Activated CD8-positive, alpha-beta T cell treated with anti-CD3 and anti-CD28 coated beads for 36 hours (primary cell): ENCODE measurements around the gene DCDC2. TPM values are rescaled to one million over a fixed set of nuclear protein-coding genes. Genes with fewer than 3 reads are reported as not detected.
"Not testable (repeated sequence)": the region's sequence is repeated elsewhere in the genome, so short reads cannot be mapped to it uniquely, and the experiment has no call there.

Experiments used
- ATAC-seq: fragments of 200-7000 bp; cut with Tn5 transposase; one replicate; pipeline ENCODE4 v1.10.0; 2021; ENCODE audit warnings: mild to moderate bottlenecking, moderate library complexity
- CTCF ChIA-PET: fragments of 350-600 bp; sonication (Branson Sonifier 250); formaldehyde crosslinking; loops from one replicate; lab custom pipeline; 2021; ENCODE audit warnings: antibody characterized with exemption; lab: Charles Lee
- POLR2A ChIA-PET: fragments of 350-600 bp; sonication (Branson Sonifier 250); formaldehyde crosslinking; loops from one replicate; lab custom pipeline; 2021; ENCODE audit warnings: antibody characterized with exemption; lab: Charles Lee
- DNase-seq: peaks from one replicate; pipeline ENCODE4 v3.0.0-alpha.2; 2020
- H3K27ac Mint-ChIP-seq: one replicate; pipeline ENCODE4 v1.8.0; 2021; ENCODE audit warnings: mild to moderate bottlenecking, mixed read lengths
- H3K27me3 Mint-ChIP-seq: one replicate; pipeline ENCODE4 v1.8.0; 2021; ENCODE audit warnings: mixed read lengths
- H3K36me3 Mint-ChIP-seq: one replicate; pipeline ENCODE4 v1.8.0; 2021; ENCODE audit warnings: low read depth, mixed read lengths
- H3K4me1 Mint-ChIP-seq: one replicate; pipeline ENCODE4 v1.8.0; 2021; ENCODE audit warnings: low read depth, mixed read lengths
- H3K4me3 Mint-ChIP-seq: one replicate; pipeline ENCODE4 v1.8.0; 2021; ENCODE audit warnings: mild to moderate bottlenecking, moderate library complexity, mixed read lengths
- H3K9me3 Mint-ChIP-seq: one replicate; pipeline ENCODE4 v1.8.0; 2021; ENCODE audit warnings: mixed read lengths
- CTCF ChIP-seq: fragments of 200-600 bp; IDR thresholded peaks from one replicate; pipeline ENCODE4 v1.8.0; 2022; ENCODE audit warnings: antibody characterized with exemption, mild to moderate bottlenecking
- intact Hi-C: fragments of 100-400 bp; cut with micrococcal nuclease; formaldehyde crosslinking; loops from one replicate; pipeline ENCODE4 v1.10.0; 2022
- total RNA-seq, 2 experiments: library from RNA; stranded (reverse); gene quantifications; one replicate each; pipeline ENCODE4 v1.2.3, GENCODE V29; 2021

Gene DCDC2
- total RNA-seq, 2 experiments from 2014 or later, result not detected

DNA sequence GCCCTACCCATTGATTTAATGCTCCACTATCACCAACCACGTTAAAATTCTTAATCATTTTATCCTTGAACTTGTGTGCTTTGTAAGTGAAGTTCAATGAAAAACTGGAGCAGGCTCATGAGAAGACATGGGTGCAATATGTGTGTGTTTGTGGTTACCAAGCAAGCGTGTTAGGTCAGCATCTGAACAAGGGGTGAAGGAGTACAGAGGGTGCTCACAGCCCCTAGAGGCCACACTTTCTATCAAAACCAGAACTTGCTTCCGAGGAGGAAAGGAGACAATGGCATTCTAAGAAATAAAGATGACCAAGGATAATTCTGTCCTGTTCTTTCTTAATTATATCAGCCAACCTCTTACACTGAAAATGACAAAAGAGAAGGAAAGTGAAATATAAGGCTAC is 138.2 kb downstream of the DCDC2 start:
- DNase-seq (no peak), ATAC-seq (no peak)
- Mint-ChIP-seq H3K9me3 (no peaks in the 10 kb centered on the region), H3K27me3 (peaks cover 8% of the 10 kb centered on the region), H3K4me3 (no peak overlapping the region), H3K4me1 (no peaks in the 10 kb centered on the region), H3K36me3 (no peaks in the 10 kb centered on the region), H3K27ac (no peak overlapping the region)
- no peak for TF ChIP-seq CTCF
- POLR2A ChIA-PET, result no interaction called here
- CTCF ChIA-PET, result no interaction called here
- intact Hi-C loops, result no loop called here

DNA sequence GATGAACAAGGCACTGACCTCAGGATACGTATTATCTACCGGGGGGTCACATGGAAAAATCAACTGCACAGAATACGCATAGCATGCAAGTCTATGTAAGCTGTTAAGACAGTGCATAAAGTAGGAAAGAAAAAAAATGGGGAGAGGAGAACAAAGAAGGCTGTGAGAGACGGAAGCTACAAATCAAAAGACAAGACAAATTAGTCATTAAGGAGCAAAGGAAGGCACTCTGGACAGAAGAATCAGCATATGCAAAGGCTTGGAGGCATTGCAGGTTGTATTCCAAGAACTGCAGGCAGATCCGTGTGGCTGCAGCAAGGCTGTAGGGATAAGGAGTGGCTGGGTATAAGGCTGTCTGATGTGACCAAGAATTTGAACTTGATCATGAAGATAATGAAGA is 142.9 kb downstream of the DCDC2 start:
- no peak overlapping the region for H3K27ac Mint-ChIP-seq
- ChIA-PET CTCF (interaction anchor here (1.0 kb wide), 1 partner anchor 10 kb away, joined by 3 read pairs; no protein-coding TSS in a partner anchor), POLR2A (no interaction called here)
- peaks cover 4% of the 10 kb centered on the region for H3K27me3 Mint-ChIP-seq
- no peak overlapping the region for H3K4me3 Mint-ChIP-seq
- DNase-seq (no peak), ATAC-seq (no peak)
- intact Hi-C loops, result no loop called here
- H3K4me1 Mint-ChIP-seq, result no peaks in the 10 kb centered on the region
- H3K9me3 Mint-ChIP-seq, result no peaks in the 10 kb centered on the region
- H3K36me3 Mint-ChIP-seq, result no peaks in the 10 kb centered on the region
- TF ChIP-seq CTCF, result no peak

DNA sequence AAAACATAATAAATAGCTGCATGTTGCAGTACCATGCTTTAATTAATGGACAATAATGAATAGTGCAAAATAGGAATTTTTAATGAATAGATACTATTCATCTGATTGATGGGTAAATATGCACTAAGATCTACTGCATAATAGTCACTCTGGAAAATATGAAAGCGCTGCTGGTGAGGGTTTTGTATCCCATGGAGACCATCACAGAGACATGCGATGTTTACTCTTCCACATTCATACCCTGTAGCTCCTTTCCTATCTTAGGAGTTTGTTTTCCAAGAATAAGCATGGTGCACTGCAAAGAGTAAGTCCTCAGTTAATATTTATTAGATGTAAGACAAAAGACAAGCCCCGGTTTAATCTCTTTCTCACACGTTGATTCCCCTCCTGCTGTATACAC is 150.4 kb downstream of the DCDC2 start:
- DNase-seq, result no peak
- Mint-ChIP-seq H3K9me3 (no peaks in the 10 kb centered on the region), H3K4me1 (no peaks in the 10 kb centered on the region), H3K27me3 (peaks cover 2% of the 10 kb centered on the region), H3K27ac (no peak overlapping the region), H3K36me3 (no peaks in the 10 kb centered on the region), H3K4me3 (no peak overlapping the region)
- POLR2A ChIA-PET, result no interaction called here
- intact Hi-C loops, result no loop called here
- no peak for ATAC-seq
- CTCF ChIA-PET, result interaction anchor here (1.4 kb wide), 1 partner anchor 67 kb away, joined by 4 read pairs; no protein-coding TSS in a partner anchor
- no peak for TF ChIP-seq CTCF

DNA sequence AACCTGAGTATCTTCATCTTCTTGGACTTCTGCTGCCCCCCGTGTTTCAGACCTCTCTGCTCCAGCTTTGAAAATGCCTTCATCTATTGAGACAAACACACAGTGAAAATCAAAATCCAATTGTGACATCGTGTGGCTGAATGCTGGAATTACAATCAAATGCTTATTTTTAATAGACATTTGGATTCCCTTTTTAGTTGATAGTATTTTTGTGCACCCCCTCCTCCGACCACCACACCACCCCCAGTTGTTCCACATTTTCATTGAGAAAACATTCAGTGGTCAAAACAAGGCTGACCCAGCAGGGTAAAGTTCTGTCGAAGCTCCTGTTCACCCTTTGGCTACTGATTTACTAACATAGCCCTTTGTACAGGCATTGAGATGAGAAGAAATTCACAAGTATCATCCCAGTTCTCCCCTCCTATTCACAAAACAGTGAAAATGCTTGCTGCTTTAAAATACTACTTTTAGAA is 152.8 kb downstream of the DCDC2 start:
- ChIA-PET CTCF (interaction anchor here (0.9 to 1.8 kb wide), 10 partner anchors 8 to 672 kb away, joined by 3 to 6 read pairs (median 3); no protein-coding TSS in a partner anchor), POLR2A (no interaction called here)
- intact Hi-C loops, result no loop called here
- no peaks in the 10 kb centered on the region for H3K4me1 Mint-ChIP-seq
- TF ChIP-seq CTCF, result peak; percentile 57
- peak; percentile 37 for DNase-seq
- ATAC-seq, result no peak
- no peak overlapping the region for H3K4me3 Mint-ChIP-seq
- no peak overlapping the region for H3K27ac Mint-ChIP-seq
- peaks cover 8% of the 10 kb centered on the region for H3K27me3 Mint-ChIP-seq
- no peaks in the 10 kb centered on the region for H3K9me3 Mint-ChIP-seq
- H3K36me3 Mint-ChIP-seq, result no peaks in the 10 kb centered on the region

DNA sequence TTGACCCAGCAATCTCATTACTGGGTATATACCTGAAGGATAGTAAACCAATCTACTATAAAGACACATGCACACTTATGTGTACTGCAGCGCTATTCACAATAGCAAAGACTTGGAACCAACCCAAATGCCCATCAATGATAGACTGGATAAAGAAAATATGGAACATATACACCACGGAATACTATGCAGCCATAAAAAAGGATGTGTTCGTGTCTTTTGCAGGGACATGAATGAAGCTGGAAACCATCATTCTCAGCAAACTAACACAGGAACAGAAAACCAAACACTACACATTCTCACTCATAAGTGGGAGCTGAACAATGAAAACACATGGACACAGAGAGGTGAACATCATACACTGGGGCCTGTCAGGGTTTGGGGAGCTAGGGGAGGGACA is 153.7 kb downstream of the DCDC2 start:
- POLR2A ChIA-PET, H3K27me3 Mint-ChIP-seq, H3K4me3 Mint-ChIP-seq, H3K36me3 Mint-ChIP-seq, H3K27ac Mint-ChIP-seq, ATAC-seq, H3K9me3 Mint-ChIP-seq, intact Hi-C loops, H3K4me1 Mint-ChIP-seq, DNase-seq: not testable (repeated sequence)
- CTCF ChIA-PET, result interaction anchor here (1.1 to 1.8 kb wide), 2 partner anchors 10 to 12 kb away, joined by 3 to 5 read pairs; no protein-coding TSS in a partner anchor
